ENCODE measurements around the gene HSPBAP1. TPM values are rescaled to one million over a fixed set of nuclear protein-coding genes. Genes with fewer than 3 reads are reported as not detected.

HSPBAP1 gene
- total and polyA plus RNA-seq, 9 of the 15 experiments (the other 6 are each of a cell fraction or from before 2014, with no cell fraction given): 2.1 to 4.5 (median 3.4) TPM

- TF ChIP-seq NCOR1 (IDR thresholded peaks at IDR 0.05): peak; percentile 57; the same call in 1 of the 2 replicates
- TF ChIP-seq TAL1 (IDR thresholded peaks at IDR 0.05): peak; percentile 80
- TF ChIP-seq ZNF146 (CRISPR knock-in tag; IDR thresholded peaks at IDR 0.05; ENCODE audit: unreplicated experiment): no peak
- TF ChIP-seq KDM1A (IDR thresholded peaks at IDR 0.05): 0 out of 4 replicates have a peak, but pooled peaks of 1 of the 2 experiments have one; percentile 23
- no peak for TF ChIP-seq IRF1 (CRISPR knock-in tag; IDR thresholded peaks at IDR 0.05; ENCODE audit: borderline replicate concordance)
- TF ChIP-seq LEF1 (IDR thresholded peaks at IDR 0.05): peak; percentile 36; the same call in 1 of the 2 replicates
- no peak for TF ChIP-seq U2AF1 (optimal IDR thresholded peaks at IDR 0.05; ENCODE audit: low read depth, low read length)
- TF ChIP-seq MTA2 (IDR thresholded peaks at IDR 0.05; ENCODE audit: low read depth): peak; percentile 65; the same call in 1 of the 2 replicates
- peak; percentile 50; the same call in 1 of the 2 replicates for TF ChIP-seq STAT5A (IDR thresholded peaks at IDR 0.05; ENCODE audit: borderline replicate concordance, low read length)
- TF ChIP-seq ZNF75A (CRISPR knock-in tag; IDR thresholded peaks at IDR 0.05): no peak
- no peak for TF ChIP-seq PHF20 (IDR thresholded peaks at IDR 0.05; ENCODE audit: partially characterized antibody)
- no peak for TF ChIP-seq ZNF696 (CRISPR knock-in tag; conservative IDR thresholded peaks at IDR 0.05)
- TF ChIP-seq ERF (CRISPR knock-in tag; IDR thresholded peaks at IDR 0.05): no peak
- no peak for TF ChIP-seq BRCA1 (IDR thresholded peaks at IDR 0.05)
- no peak for TF ChIP-seq BRCA1 (CRISPR knock-in tag; IDR thresholded peaks at IDR 0.05)
- peak; percentile 45; the same call in 1 of the 2 replicates for TF ChIP-seq ZNF384 (IDR thresholded peaks at IDR 0.05; ENCODE audit: low read depth, low read length)
- no peak for TF ChIP-seq MAFK (IDR thresholded peaks at IDR 0.05; ENCODE audit: low read length)
- TF ChIP-seq HDAC8 (tag; IDR thresholded peaks at IDR 0.05): no peak
- no peak for TF ChIP-seq REST (IDR thresholded peaks at IDR 0.05; ENCODE audit: borderline replicate concordance)
- TF ChIP-seq REST (CRISPR knock-in tag; IDR thresholded peaks at IDR 0.05; ENCODE audit: low read depth): no peak
- peak; percentile 25; the same call in 1 of the 2 replicates for TF ChIP-seq CTBP1 (IDR thresholded peaks at IDR 0.05; ENCODE audit: borderline replicate concordance)
These were observed 63.4 kb downstream of the HSPBAP1 start (continued) for GRCh38 chr3:122730240-122730639.
